ENCODE data around the gene TBC1D1.

DNA sequence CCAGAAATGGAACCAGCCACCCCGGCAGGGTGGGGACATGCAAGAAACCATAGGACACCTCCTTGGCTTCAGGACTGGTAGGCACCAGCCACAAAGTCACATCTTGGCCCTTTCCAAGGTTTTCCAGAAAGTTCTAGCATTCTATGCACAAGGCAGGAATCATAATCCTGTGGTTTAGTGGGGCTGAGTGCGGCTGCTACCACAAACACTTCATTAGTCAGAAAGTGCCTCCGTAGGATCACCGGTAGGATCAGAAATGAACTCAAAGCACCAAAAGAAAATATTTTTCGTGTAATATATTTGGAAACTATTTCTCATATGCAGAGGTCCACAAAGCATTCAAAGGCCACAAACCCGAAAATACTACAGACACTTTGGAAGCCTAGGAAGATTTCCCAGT lies 261.0 kb downstream of the TBC1D1 start:
- no peak for TF ChIP-seq GATA3 (IDR thresholded peaks at IDR 0.05; ENCODE audit: low read depth, low read length)
- TF ChIP-seq GATA2 (IDR thresholded peaks at IDR 0.05; ENCODE audit: low read depth, low read length): no peak

Measured in SH-SY5Y (cell line).